ENCODE data around the gene RPRML.

RPRML gene

GRCh38 chr17:46943501-46944393 is 35.3 kb downstream of the RPRML start:
- no peak for DNase-seq

DNA sequence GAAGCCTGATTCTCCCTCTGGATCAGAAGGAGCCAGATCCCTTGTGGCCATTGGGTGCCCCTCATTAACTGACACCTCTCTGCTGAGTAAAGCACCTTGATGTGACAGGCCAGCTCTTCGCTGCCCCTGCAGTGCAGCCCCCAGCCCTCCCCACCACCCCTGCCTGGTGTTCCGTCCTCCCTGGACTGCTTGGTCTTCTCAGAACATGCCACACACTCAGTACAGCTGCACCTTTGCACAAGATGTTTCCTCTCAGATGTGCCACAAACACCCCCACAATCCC is 35.9 kb downstream of the RPRML start:
- DNase-seq: no peak

- peak; percentile 15 for DNase-seq
Measured at GRCh38 chr17:46942441-46943217, 36.4 kb downstream of the RPRML start.

GRCh38 chr17:46940692-46941404 is 38.2 kb downstream of the RPRML start:
- DNase-seq: peak; percentile 46

DNA sequence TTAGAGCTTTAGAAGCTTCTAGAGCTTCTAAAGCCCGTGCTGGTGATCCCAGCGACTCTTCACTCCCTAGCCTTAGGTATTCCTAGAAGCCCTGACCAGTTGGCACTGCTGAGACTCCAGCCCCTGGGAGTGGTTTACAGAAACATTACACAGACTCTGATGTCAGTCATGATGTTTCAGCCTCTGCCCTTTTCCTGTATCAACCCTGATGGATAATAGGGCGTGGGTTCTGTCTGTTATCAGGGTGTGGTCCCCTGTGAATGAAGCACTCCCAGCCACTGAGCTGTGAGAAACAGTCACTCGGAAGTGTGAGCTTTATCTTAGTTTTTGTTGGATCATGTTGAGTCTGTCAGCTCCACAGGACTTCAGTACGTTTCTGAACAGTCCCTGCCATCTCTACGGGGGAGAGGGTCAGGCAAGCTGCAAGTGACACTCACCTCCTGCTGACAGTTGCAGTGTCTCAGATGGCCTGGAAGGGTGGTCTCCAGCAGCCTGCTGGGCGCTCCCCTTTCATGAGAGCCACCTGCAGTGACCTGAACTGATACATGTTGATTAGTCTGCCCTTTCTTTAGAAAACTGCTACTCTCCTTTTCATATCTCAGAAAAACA is 43.3 kb downstream of the RPRML start:
- DNase-seq: no peak

DNA sequence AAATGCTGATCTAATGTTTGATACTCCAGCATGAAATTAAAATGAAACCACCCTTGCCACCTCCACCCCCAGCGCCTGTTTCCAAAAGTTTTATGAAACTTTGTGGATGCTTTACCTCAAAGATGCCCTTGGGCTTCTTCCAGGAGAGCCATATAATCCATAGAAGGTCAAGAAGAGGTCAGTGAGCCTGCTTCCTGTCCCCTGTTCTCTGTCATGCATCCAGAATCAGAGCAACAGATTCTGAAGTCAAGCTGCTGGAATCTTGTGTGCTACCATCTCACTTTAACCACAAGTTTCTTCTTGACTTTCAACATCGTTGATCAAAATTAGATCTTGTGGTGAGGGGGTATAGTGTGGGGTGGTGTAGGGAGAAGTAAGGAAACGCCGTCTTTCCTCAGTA is 47.5 kb downstream of the RPRML start:
- DNase-seq: no peak

- no peak for DNase-seq
Measured at GRCh38 chr17:46930051-46930450, 49.0 kb downstream of the RPRML start.

- DNase-seq: no peak
Measured at GRCh38 chr17:46929413-46929812, 49.6 kb downstream of the RPRML start.

DNA sequence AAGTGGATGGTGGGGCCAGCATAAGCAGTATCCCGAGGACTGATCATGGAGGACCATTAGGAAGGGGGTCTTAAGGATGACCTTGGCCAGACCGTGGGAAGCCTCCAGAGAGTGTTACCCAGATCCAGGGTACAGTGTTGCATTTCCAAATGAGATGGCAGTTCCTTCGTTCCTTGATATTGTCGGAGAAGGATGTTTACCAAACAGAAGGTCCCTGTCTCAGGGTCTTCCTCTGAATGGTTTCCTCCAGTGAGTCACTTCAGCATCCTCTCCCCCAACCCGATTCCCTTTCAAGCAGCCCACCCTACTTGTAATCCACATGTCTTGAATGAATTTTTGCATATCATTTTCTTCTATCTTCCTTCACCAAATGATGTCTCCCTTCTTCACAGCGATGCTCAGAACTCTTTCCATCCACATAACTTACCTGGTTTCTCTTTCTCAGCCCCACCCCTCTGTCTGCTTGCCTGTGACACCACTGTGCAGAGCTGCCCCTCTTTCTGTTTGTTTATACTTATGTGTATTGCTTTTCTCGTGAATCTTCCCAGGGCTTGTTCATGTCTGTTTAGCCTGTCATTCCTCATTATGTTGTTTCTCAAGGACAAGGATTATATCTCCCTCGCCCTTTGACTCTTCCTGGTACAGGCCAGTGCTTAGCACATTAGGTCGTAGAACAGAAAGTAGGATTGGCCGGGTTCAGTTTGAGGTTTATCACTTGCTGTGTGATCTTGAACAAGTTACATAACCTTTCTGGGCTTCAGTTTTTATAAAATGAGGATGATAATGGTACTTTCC is 50.4 kb downstream of the RPRML start:
- DNase-seq: no peak
